Naive B cell (primary cell): ENCODE results near the gene SIGLEC12. TPM values are rescaled to one million over a fixed set of nuclear protein-coding genes. Genes with fewer than 3 reads are reported as not detected.
"Not testable (repeated sequence)": the region's sequence is repeated elsewhere in the genome, so short reads cannot be mapped to it uniquely, and the experiment has no call there.

Experiments used
- ATAC-seq, 2 donors: fragments of 150-1000 bp; cut with Tn5 transposase; 2 replicates each; pipeline ENCODE4 v1.10.0; 2021; ENCODE audit warnings: low read depth in 2 of 2, mild to moderate bottlenecking in 2 of 2, moderate library complexity in 2 of 2
- DNase-seq: peaks from one replicate; pipeline ENCODE4 v3.0.0; 2022
- H3K27ac Mint-ChIP-seq, 6 donors: one replicate each; pipeline ENCODE4 v1.8.0; 2020 to 2022; ENCODE audit warnings: mild to moderate bottlenecking in 6 of 6, mixed read lengths in 6 of 6, moderate library complexity in 5 of 6, inconsistent platforms in 2 of 6
- H3K27me3 Mint-ChIP-seq, 3 donors: one replicate each; pipeline ENCODE4 v1.8.0; 2021 to 2022; ENCODE audit warnings: mixed read lengths in 3 of 3, mild to moderate bottlenecking in 1 of 3
- H3K36me3 Mint-ChIP-seq, 2 donors: one replicate each; pipeline ENCODE4 v1.8.0; 2020 to 2022; ENCODE audit warnings: mixed read lengths in 2 of 2, inconsistent platforms in 1 of 2, mild to moderate bottlenecking in 1 of 2
- H3K4me1 Mint-ChIP-seq, 3 donors: one replicate each; pipeline ENCODE4 v1.8.0; 2020 to 2022; ENCODE audit warnings: mixed read lengths in 3 of 3, inconsistent platforms in 1 of 3, mild to moderate bottlenecking in 1 of 3, moderate library complexity in 1 of 3
- H3K4me3 Mint-ChIP-seq, 8 donors: one replicate each; pipeline ENCODE4 v1.8.0; 2020 to 2022; ENCODE audit warnings: mild to moderate bottlenecking in 8 of 8, mixed read lengths in 8 of 8, moderate library complexity in 8 of 8, inconsistent platforms in 2 of 8
- H3K9me3 Mint-ChIP-seq, 7 donors: one replicate each; pipeline ENCODE4 v1.8.0; 2020 to 2022; ENCODE audit warnings: mixed read lengths in 7 of 7, mild to moderate bottlenecking in 5 of 7, inconsistent platforms in 2 of 7, moderate library complexity in 1 of 7
- polyA plus RNA-seq, 6 donors: library from polyadenylated mRNA; unstranded; fragments of 300-500 nt; fragmentation: Illumina TruSeq; gene quantifications; one replicate each; pipeline ENCODE4 v1.2.3, GENCODE V29; 2021; ENCODE audit warnings: low read depth in 6 of 6

SIGLEC12 gene
- polyA plus RNA-seq, 6 donors from 2014 or later: 0.28 TPM; not detected in 5

DNA sequence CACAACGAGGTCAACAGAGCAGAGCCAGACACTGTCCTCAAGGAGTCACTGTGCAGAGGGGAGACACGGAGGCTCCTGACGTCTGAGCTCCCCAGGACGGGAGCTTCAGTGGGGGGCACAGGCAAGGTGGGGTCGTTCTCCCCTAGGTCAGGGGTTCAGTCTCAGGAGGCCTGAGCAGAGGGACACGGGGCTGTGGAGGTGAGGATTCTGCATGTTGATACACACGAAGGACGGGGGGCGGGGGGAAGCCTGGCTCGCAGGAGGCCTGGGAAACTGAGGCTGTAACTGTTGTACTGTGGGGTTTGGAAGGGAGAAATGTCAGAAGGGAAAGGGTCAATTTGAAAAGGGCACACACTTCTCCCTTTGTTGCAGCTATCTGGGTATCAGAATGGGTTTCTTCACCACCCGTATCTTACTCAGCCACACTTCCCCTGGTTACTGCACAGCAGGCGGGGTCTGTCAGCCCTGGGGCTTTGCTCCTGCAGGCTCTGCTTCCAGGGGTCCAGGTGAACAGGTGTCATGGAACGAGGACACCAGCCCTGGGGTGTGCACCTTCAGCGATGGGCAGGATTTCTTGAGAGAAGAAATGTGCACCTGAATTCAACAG lies 42.6 kb downstream of the SIGLEC12 start:
- ATAC-seq: no peak
- no peaks in the 10 kb centered on the region for H3K36me3 Mint-ChIP-seq
- peaks cover 0 to 3% (median 0%) of the 10 kb centered on the region in 7 donors for H3K9me3 Mint-ChIP-seq
- no peak for DNase-seq
- peaks cover 3 to 19% (median 9%) of the 10 kb centered on the region in 3 donors for H3K4me1 Mint-ChIP-seq
- H3K27me3 Mint-ChIP-seq: peaks cover 29 to 68% (median 45%) of the 10 kb centered on the region in 3 donors
- no peak overlapping the region for H3K27ac Mint-ChIP-seq
- peak overlapping the region in 1 of 8 donors; percentile 20 for H3K4me3 Mint-ChIP-seq

DNA sequence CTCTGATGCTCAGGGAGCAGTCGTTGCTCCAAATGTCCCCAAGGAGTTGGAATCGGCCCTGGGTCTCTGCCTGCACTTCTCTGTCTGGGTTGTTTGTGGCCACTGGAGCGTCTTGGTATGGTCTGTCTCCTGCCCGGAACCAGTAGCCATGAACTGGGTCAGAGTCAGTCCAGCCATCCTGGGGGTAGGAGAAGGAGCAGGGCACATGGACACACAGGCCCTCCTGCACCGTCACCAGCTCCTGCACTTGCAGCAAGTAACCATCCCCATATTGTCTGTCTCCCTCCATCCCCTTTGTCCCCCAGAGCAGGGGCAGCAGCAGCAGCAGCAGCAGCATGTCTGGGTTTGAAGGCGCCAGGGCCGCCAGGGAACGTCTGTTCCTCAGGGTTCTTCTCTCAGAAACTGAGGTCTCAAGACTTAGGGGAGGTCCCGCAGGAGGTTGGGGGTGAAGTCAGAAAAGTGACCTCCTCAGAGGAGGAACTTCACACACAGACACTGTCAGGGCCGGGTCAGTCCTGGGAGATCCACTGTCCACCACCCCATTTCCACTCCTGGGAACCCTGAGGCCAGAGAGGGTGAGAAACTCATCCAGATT lies 43.5 kb downstream of the SIGLEC12 start, which contains the start of gene SIGLEC8:
Gene SIGLEC8, minus strand, starts transcription at position 404 of the 595 bp plus-strand sequence. Its CDS starts 67 bp downstream, at position 337.
- DNase-seq: no peak
- Mint-ChIP-seq H3K27me3 (peaks cover 34 to 69% (median 50%) of the 10 kb centered on the region in 3 donors), H3K27ac (peak within 1 kb of the TSS in 1 of 6 donors; percentile 86), H3K4me3 (peak within 1 kb of the TSS in 1 of 8 donors; percentile 20), H3K9me3 (peaks cover 0 to 3% (median 0%) of the 10 kb centered on the region in 7 donors), H3K36me3 (no peaks in the 10 kb centered on the region), H3K4me1 (peaks cover 3 to 16% (median 9%) of the 10 kb centered on the region in 3 donors)
- ATAC-seq: no peak

DNA sequence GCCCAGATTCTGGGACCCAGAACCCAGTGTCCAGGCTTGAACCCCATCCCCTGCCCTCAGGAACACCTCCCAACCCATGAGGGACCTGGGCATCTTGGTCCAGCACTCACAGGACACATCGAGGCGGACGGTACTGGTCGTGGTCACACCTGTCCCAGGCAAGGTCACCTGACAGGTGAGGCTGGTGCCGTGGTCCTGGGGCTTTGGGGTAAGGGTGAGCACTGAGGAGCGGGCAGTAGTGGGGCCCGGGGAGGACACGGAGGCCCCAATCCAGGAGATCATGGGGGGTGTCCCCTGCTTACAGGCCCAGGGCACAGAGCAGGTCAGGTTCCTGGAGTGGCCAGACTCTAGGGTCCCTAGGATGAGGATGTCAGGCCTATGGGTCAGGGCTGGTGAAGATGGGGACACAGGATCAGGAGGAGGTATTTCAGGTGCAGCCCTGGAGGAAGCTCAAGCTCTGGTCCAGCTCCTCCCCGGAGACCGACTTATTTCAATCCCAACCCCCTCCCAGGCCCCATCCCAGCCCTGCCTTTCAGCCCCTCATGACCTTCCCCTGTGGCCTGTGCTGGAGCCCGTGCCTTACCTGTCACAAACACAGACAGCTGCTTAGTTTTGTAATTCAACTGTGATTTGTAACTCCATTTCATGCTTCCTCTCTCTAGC lies 44.1 kb downstream of the SIGLEC12 start:
- no peaks in the 10 kb centered on the region for H3K36me3 Mint-ChIP-seq
- ATAC-seq (no peak), DNase-seq (no peak)
- H3K27ac Mint-ChIP-seq: peak overlapping the region in 1 of 6 donors; percentile 86
- H3K4me3 Mint-ChIP-seq: no peak overlapping the region
- H3K4me1 Mint-ChIP-seq: peaks cover 3 to 11% (median 9%) of the 10 kb centered on the region in 3 donors
- H3K9me3 Mint-ChIP-seq: peaks cover 0 to 3% (median 0%) of the 10 kb centered on the region in 7 donors
- peaks cover 29 to 63% (median 43%) of the 10 kb centered on the region in 3 donors for H3K27me3 Mint-ChIP-seq

DNA sequence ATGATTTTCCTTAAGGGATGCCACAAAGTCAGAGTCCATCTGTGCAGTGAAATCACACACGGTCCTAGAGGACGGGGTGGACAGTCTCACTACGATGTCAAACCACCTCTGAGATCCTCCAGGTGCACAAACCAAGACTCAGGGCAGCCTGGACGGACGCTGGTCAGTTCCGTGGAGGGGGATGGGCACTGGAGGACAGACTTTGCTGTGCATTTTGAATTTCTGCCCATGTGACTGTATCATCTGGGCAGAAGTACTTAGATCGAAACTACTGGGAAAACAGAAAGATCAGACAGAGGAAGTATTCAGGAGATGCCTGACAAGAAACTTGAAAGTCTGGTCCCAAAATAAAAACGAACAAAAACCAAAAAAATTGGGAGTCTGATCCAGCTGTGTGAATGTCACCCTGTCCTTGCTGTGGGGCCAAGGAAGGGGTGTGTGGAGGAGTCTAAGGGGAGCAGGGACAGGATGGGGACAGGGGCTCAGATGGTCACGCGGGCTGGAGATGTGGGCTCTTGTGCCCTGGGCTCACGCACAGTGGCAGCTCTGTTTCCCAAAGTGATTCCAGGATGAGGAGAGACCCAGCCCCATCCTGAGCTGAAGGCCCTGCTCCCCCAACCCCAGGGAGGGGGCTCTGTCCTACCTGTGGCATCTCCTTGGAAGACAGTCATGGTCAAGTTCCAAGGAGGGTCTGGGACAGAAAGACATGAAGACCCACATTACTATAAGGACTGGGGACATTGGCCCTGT lies 44.9 kb downstream of the SIGLEC12 start:
- Mint-ChIP-seq H3K4me1 (peaks cover 3 to 11% (median 9%) of the 10 kb centered on the region in 3 donors), H3K4me3 (no peak overlapping the region), H3K9me3 (peaks cover 0 to 3% (median 0%) of the 10 kb centered on the region in 7 donors), H3K36me3 (no peaks in the 10 kb centered on the region), H3K27ac (no peak overlapping the region), H3K27me3 (peaks cover 33 to 63% (median 43%) of the 10 kb centered on the region in 3 donors)
- ATAC-seq: no peak
- no peak for DNase-seq

DNA sequence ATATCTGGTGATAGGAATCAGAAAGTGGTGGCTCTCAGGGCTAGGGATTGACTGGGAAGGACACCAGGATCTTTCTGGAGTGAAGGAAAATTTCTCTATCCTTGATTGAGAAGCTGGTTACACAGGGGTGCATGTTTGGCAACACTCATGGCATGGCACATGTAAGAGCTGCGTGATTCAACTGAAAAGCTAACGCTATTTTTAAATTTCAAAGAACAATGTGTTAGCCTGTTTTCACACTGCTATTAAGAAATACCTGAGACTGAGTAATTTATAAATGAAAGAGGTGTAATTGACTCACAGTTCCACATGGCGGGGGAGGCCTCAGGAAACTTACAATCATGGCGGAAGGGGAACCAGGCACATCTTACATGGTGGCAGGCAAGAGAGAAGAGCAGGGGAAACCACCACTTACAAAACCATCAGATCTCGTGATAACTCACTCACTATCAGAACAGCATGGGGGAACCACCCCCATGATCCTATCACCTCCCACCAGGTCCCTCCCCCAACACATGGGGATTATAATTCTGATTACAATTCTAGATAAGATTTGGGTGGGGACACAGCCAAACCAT lies 50.8 kb downstream of the SIGLEC12 start:
- H3K27me3 Mint-ChIP-seq: peaks cover 50 to 63% (median 51%) of the 10 kb centered on the region in 3 donors
- peaks cover 0 to 19% (median 6%) of the 10 kb centered on the region in 7 donors for H3K9me3 Mint-ChIP-seq
- H3K4me1 Mint-ChIP-seq: peaks cover 6 to 10% (median 8%) of the 10 kb centered on the region in 3 donors
- H3K36me3 Mint-ChIP-seq: peaks cover 5 to 8% of the 10 kb centered on the region in 2 donors
- DNase-seq (no peak), ATAC-seq (no peak)
- H3K27ac Mint-ChIP-seq: no peak overlapping the region
- no peak overlapping the region for H3K4me3 Mint-ChIP-seq

DNA sequence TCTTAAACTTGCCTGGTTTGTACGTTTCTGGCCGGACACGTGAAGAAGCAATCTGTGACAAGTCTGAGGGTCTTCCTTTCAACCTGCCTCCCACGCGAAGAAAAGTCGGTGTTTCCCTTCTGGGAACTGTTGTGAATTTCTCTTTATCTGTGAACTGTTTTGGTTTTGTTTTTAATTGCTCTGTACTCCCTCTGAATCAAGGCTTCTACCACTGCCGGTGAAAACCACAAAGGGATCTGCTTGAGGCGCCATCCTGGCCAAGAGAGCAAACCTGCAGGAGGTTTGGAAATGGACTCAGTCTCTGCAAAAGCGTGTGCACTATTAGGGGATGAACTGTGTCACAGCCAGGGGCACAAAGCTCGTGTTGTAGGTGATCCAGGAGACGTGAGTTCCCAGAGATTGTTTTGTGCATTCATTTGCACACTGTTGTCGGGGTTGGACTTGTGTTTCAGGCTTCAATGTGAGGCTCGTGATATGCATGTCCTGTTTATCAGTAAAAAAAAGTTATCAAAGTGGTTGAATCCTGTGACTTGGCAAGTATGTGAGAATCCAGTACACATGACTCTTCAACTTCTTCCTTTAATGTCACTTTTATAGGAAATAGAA lies 53.1 kb downstream of the SIGLEC12 start:
- Mint-ChIP-seq H3K27me3 (peaks cover 42 to 66% (median 45%) of the 10 kb centered on the region in 3 donors), H3K4me3 (peak overlapping the region in 1 of 8 donors; percentile 63), H3K36me3 (peaks cover 5 to 8% of the 10 kb centered on the region in 2 donors), H3K4me1 (peaks cover 6 to 10% (median 8%) of the 10 kb centered on the region in 3 donors), H3K9me3 (peaks cover 0 to 19% (median 6%) of the 10 kb centered on the region in 7 donors), H3K27ac (no peak overlapping the region)
- DNase-seq (no peak), ATAC-seq (no peak)

DNA sequence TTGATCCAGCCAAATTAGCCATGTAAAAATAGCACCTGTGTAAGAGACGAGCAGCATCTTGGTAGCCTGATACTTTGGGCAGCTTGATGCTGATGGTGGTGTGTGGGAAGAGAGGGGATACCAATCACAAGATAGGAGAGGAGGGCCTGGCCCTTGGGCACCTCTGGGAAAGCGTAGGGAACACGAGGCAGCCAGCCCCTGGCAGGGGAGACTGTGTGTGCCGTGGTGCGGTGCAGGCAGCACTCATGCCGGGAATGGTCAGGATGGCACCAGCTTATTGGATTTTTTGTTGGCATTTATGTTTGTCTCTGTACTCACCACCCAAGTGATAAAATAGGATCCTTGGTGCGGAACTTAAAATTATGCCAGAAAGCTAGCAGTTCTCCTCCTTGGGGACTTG lies 53.6 kb downstream of the SIGLEC12 start:
- no peak for ATAC-seq
- H3K4me3 Mint-ChIP-seq: no peak overlapping the region
- H3K27me3 Mint-ChIP-seq: peaks cover 42 to 65% (median 42%) of the 10 kb centered on the region in 3 donors
- peaks cover 5 to 8% of the 10 kb centered on the region in 2 donors for H3K36me3 Mint-ChIP-seq
- no peak for DNase-seq
- H3K4me1 Mint-ChIP-seq: peaks cover 7 to 14% (median 8%) of the 10 kb centered on the region in 3 donors
- peaks cover 0 to 19% (median 6%) of the 10 kb centered on the region in 7 donors for H3K9me3 Mint-ChIP-seq
- H3K27ac Mint-ChIP-seq: no peak overlapping the region

DNA sequence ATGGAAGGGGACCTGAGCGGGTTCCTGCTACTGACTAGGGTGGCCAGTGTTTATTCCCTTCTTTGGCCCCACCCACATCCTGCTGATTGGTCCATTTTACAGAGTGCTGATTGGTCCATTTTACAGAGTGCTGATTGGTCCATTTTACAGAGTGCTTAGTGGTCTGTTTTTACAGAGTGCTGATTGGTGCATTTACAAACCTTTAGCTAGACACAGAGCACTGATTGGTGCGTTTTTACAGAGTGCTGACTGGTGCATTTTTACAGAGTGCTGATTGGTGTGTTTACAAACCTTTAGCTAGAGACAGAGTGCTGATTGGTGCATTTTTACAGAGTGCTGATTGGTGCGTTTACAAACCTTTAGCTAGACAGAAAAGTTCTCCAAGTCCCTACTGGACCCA lies 54.1 kb downstream of the SIGLEC12 start:
- Mint-ChIP-seq H3K27me3 (peaks cover 42 to 64% (median 42%) of the 10 kb centered on the region in 3 donors), H3K9me3 (peaks cover 0 to 19% (median 6%) of the 10 kb centered on the region in 7 donors), H3K4me1 (peaks cover 11 to 19% (median 12%) of the 10 kb centered on the region in 3 donors)
- DNase-seq, H3K36me3 Mint-ChIP-seq, ATAC-seq, H3K4me3 Mint-ChIP-seq, H3K27ac Mint-ChIP-seq: not testable (repeated sequence)

DNA sequence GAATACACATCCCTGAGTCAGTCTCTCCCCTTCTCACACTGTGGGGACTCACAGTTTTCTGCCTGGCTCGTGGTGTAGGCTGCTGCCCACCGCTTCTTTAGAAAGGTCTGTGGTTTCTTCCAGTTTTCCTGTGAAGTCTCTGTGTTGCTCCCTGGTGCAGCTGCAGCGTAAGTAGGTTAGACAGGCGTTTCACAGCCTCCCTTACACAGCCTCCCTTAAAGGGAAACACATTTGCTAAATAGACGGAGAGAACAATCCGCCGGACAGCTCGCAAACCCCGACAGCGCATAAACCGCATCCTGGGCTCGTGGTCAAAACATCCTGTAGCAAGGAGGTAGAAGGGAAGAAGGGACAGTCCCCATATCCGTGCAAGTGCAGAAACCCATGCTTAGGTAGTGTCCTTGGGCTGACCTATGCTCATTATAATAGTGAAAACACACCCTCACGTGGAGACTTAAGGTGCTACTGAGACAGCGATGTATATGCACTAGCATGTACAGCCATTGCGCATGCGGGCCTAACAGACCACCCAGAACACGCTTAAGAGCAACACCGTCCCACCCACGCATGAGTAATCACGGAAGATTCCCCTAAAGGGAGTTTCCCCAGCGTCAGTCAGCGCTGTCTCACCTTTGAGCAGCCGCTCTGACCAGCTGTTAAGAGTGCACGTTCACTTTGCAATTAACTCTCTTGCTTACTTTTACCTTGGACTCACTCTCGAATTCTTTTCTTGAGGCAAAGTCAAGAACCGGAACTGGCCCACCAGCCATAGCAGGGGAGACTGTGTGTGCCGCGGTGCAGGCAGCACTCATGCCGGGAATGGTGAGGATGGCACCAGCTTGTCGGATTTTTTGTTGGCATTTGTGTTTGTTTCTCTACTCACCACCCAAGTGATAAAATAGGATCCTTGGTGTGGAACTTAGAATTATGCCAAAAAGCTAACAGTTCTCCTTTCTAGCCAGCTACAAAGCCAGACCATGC lies 59.9 kb downstream of the SIGLEC12 start:
- Mint-ChIP-seq H3K27me3 (peaks cover 6 to 24% (median 14%) of the 10 kb centered on the region in 3 donors), H3K27ac (peak overlapping the region; percentile 17 to 97 (median 94)), H3K36me3 (no peaks in the 10 kb centered on the region), H3K9me3 (peaks cover 0 to 3% (median 0%) of the 10 kb centered on the region in 7 donors), H3K4me1 (peaks cover 25 to 38% (median 38%) of the 10 kb centered on the region in 3 donors), H3K4me3 (peak overlapping the region; percentile 48 to 85 (median 74))
- DNase-seq: peak; percentile 80
- ATAC-seq: peak; percentile 83 to 86
